HepG2 (cell line): ENCODE measurements around the gene MICOS13.

Source experiments
- BHLHE40 ChIP-seq: IDR thresholded peaks from 2 replicates; pipeline ENCODE4 v1.6.1; 2011; ENCODE audit warnings: low read length, improper control_type of control experiment
- CTCF ChIP-seq: sonication (generic); formaldehyde crosslinking; IDR thresholded peaks from 2 replicates; pipeline ENCODE4 v1.5.0; 2020; ENCODE audit warnings: mild to moderate bottlenecking, missing genetic modification reagents, moderate library complexity
- EP300 ChIP-seq, 3 experiments: sonication (generic) in 1 of 3; formaldehyde crosslinking in 1 of 3; IDR thresholded peaks; 2 replicates each; pipeline versions ENCODE4 v1.5.1 to v1.6.1; 2011 to 2020; ENCODE audit warnings: low read depth in 2 of 3, low read length in 2 of 3, borderline replicate concordance in 1 of 3, improper control_type of control experiment in 1 of 3, mild to moderate bottlenecking in 1 of 3, missing genetic modification reagents in 1 of 3, moderate library complexity in 1 of 3
- POLR2A ChIP-seq, 2 experiments: IDR thresholded peaks; 2 replicates each; pipeline ENCODE4 v1.6.1; 2011; ENCODE audit warnings: low read depth in 2 of 2, low read length in 2 of 2, mild to moderate bottlenecking in 1 of 2, moderate library complexity in 1 of 2; ENCODE audit not compliant: insufficient read depth in 1 of 2
- PRDM15 ChIP-seq: sonication (generic); formaldehyde crosslinking; IDR thresholded peaks from 2 replicates; pipeline ENCODE4 v1.4.0; 2020; ENCODE audit warnings: missing genetic modification reagents
- ZNF629 ChIP-seq: sonication (generic); formaldehyde crosslinking; conservative IDR thresholded peaks from 2 replicates; pipeline ENCODE4 v1.5.0; 2020; ENCODE audit warnings: missing genetic modification reagents
- TF ChIP-seq, protein P1 (sequence below): sonication (generic); formaldehyde crosslinking; IDR thresholded peaks from 2 replicates; pipeline ENCODE4 v1.4.0; 2020; ENCODE audit warnings: mild to moderate bottlenecking, missing genetic modification reagents

DNA sequence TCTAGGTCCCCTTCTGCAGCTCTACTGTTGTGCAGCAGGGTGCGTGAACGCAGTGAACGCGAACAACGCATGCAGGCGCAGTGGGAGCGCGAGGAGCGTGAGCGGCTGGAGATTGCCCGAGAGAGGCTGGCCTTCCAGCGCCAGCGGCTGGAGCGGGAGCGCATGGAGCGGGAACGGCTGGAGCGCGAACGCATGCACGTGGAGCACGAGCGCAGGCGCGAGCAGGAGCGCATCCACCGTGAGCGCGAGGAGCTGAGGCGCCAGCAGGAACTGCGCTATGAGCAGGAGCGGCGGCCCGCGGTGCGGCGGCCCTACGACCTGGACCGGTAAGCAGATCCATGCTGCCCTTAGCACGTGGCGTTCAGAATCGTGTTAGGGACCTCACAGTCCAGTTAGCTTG is 18.8 kb downstream of the MICOS13 start:
- no peak for TF ChIP-seq PRDM15 (CRISPR knock-in tag)
- TF ChIP-seq CTCF (CRISPR knock-in tag) = no peak
- TF ChIP-seq BHLHE40 = no peak
- TF ChIP-seq EP300 (IDR thresholded peaks at IDR 0.05; ENCODE audit: low read depth in 2 of 2, low read length in 2 of 2) = no peak
- TF ChIP-seq EP300 (CRISPR knock-in tag; IDR thresholded peaks at IDR 0.05; ENCODE audit: borderline replicate concordance) = no peak
- TF ChIP-seq POLR2A (IDR thresholded peaks at IDR 0.05; ENCODE audit: insufficient read depth in 1 of 2, low read depth in 2 of 2, low read length in 2 of 2) = no peak
- TF ChIP-seq ZNF629 = no peak
- TF ChIP-seq, protein P1, sequence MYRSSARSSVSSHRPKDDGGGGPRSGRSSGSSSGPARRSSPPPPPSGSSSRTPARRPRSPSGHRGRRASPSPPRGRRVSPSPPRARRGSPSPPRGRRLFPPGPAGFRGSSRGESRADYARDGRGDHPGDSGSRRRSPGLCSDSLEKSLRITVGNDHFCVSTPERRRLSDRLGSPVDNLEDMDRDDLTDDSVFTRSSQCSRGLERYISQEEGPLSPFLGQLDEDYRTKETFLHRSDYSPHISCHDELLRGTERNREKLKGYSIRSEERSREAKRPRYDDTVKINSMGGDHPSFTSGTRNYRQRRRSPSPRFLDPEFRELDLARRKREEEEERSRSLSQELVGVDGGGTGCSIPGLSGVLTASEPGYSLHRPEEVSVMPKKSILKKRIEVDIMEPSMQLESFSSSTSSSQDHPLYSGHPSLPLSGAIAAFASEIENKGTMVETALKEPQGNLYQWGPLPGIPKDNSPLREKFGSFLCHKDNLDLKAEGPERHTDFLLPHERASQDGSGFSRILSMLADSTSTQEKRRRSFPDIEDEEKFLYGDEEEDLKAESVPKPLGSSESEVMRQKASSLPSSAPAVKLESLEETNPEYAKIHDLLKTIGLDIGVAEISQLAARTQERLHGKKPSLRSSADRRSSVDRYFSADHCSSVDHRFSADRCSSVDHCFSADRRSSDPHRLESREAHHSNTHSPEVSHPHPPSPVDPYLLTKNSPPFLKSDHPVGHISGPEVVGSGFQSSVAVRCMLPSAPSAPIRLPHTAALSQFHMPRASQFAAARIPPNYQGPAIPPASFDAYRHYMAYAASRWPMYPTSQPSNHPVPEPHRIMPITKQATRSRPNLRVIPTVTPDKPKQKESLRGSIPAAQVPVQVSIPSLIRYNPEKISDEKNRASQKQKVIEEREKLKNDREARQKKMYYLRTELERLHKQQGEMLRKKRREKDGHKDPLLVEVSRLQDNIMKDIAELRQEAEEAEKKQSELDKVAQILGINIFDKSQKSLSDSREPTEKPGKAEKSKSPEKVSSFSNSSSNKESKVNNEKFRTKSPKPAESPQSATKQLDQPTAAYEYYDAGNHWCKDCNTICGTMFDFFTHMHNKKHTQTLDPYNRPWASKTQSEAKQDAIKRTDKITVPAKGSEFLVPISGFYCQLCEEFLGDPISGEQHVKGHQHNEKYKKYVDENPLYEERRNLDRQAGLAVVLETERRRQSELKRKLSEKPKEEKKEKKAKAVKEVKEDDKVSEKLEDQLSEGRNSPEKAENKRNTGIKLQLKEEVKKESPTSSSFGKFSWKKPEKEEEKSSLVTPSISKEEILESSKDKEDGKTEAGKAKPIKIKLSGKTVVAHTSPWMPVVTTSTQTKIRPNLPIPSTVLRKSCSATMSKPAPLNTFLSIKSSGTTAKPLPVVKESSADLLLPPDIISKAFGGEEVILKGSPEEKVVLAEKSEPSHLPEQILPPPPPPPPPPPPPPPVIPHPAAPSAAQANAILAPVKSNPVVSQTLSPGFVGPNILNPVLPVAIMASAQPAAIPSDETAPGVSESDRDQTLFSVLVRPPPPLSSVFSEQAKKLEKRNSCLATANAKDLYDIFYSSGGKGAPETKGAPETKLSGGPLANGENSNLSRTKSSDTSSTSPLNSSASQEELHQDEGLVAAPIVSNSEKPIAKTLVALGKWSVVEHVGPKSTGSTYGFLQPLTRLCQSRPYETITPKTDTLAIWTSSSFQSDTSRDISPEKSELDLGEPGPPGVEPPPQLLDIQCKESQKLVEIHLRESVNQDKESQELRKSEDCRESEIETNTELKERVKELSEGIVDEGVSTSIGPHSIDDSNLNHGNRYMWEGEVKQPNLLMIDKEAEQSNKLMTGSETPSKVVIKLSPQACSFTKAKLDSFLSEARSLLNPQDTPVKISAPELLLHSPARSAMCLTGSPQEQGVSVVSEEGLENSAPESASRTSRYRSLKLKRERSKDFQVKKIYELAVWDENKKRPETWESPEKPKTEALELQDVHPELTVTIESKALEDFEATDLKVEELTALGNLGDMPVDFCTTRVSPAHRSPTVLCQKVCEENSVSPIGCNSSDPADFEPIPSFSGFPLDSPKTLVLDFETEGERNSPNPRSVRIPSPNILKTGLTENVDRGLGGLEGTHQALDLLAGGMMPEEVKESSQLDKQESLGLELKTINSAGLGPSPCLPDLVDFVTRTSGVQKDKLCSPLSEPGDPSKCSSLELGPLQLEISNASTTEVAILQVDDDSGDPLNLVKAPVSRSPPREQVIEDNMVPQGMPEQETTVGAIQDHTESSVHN (CRISPR knock-in tag) = no peak
